ENCODE data around the gene DIPK1A.

GRCh38 chr1:92901699-92902405 is 59.4 kb downstream of the DIPK1A start:
- no peak for TF ChIP-seq CTCF (IDR thresholded peaks at IDR 0.05)
- no peak for TF ChIP-seq CHD2 (IDR thresholded peaks at IDR 0.05; ENCODE audit: low read length, partially characterized antibody)
- TF ChIP-seq REST (IDR thresholded peaks at IDR 0.05), result no peak
- no peak for TF ChIP-seq RAD21 (conservative IDR thresholded peaks at IDR 0.05 in 1 of 2, IDR thresholded peaks at IDR 0.05 in 1 of 2)
- no peak for TF ChIP-seq HDAC2 (IDR thresholded peaks at IDR 0.05)
- TF ChIP-seq MAX (IDR thresholded peaks at IDR 0.05), result no peak
- no peak for TF ChIP-seq ELK1 (IDR thresholded peaks at IDR 0.05; ENCODE audit: low read depth, low read length)
- TF ChIP-seq POLR2A (IDR thresholded peaks at IDR 0.05; ENCODE audit: low read length), result no peak
- no peak for TF ChIP-seq MYC (IDR thresholded peaks at IDR 0.05; ENCODE audit: borderline replicate concordance, low read length)
- no peak for TF ChIP-seq ESRRA (IDR thresholded peaks at IDR 0.05; ENCODE audit: borderline replicate concordance, low read length)
- no peak for TF ChIP-seq RFX5 (IDR thresholded peaks at IDR 0.05)
- no peak for TF ChIP-seq CHD4 (IDR thresholded peaks at IDR 0.05; ENCODE audit: borderline replicate concordance)
- no peak for TF ChIP-seq BHLHE40 (IDR thresholded peaks at IDR 0.05; ENCODE audit: low read depth, low read length)
